GM12872 (cell line): ENCODE results near the gene RTL3.

ENCODE experiments used
- TF ChIP-seq, protein P1 (sequence below): IDR thresholded peaks from 3 replicates; pipeline ENCODE4 v1.5.1; 2011; ENCODE audit warnings: low read depth, mild to moderate bottlenecking, low read length, moderate library complexity; ENCODE audit not compliant: insufficient read depth

The RTL3 gene

DNA sequence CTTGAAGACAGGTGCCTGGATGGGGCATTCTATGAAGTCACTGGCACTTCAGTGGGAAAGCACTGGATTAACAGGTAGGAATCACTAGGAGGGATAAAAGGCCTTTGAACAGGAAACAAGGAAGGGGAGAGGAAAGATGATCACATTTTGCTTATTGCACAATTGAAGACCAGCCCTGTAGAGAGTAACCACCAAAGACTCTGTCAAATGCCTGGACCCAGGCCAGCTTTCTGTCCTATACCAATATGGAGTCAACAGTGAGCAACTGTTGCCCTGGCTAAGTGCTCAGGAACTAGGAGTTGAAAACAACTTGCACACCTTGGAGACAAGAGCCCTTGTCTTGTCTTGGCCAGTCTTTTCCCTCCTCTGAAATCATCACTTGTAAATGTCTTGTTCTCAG, 14.1 kb upstream of the RTL3 start:
- TF ChIP-seq, protein P1, sequence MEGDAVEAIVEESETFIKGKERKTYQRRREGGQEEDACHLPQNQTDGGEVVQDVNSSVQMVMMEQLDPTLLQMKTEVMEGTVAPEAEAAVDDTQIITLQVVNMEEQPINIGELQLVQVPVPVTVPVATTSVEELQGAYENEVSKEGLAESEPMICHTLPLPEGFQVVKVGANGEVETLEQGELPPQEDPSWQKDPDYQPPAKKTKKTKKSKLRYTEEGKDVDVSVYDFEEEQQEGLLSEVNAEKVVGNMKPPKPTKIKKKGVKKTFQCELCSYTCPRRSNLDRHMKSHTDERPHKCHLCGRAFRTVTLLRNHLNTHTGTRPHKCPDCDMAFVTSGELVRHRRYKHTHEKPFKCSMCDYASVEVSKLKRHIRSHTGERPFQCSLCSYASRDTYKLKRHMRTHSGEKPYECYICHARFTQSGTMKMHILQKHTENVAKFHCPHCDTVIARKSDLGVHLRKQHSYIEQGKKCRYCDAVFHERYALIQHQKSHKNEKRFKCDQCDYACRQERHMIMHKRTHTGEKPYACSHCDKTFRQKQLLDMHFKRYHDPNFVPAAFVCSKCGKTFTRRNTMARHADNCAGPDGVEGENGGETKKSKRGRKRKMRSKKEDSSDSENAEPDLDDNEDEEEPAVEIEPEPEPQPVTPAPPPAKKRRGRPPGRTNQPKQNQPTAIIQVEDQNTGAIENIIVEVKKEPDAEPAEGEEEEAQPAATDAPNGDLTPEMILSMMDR, result no peak

DNA sequence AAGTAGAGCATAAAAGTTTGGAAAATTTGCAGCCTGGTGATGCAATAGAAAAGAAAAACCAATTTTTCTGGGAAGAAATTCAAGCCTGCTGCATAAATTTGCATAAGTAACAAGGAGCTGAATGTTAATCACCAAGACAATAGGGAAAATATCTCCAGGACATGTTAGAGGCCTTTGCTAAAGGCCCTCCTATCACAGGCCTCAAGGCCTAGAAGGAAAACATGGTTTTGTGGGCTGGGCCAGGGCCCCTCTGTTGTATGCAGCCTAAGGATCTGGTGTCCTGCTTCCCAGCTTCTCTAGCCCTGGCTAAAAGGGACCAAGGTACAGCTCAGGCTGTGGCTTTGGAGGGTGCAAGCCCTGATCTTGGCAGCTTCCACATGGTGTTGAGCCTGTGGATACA, 6.2 kb upstream of the RTL3 start:
- TF ChIP-seq, protein P1, result no peak

DNA sequence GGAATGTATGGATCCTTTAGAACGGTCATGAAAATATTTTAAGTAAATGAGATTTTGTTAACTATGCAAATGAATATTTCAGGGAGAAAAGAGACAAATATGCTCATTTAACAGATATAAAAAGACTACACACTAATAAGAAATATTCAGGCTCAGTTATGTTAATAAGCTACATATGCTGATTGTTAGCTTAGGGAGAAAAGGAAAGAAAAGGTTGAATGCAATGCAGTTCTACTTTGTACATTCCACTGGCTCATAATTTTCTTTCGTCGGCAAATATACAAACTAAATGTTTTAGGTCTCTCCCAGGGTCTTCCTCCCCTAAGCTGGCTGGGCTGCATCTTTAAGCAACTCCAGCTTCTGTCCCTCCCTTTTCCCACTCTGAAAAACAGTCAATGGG, 2.7 kb upstream of the RTL3 start:
- TF ChIP-seq, protein P1, result no peak

DNA sequence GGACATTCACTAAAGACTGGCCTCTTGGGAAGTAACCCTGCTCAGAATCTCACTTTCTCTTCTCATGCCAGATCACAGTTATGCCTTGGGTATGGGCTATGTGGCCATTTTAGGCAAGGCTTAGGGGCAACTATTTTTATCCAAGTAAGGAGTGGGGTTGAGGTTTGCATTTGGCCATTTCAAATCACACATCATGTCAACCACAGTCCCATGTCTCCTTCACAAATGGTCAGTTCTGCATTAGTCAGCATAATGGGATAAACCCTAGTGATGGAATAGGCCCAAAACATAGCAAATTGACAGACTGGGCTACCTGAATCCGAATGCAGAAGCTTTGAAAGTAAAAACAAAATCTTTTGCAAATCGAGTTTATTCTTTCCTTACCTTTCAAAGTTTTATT, 827 bp upstream of the RTL3 start:
- TF ChIP-seq, protein P1, result no peak

DNA sequence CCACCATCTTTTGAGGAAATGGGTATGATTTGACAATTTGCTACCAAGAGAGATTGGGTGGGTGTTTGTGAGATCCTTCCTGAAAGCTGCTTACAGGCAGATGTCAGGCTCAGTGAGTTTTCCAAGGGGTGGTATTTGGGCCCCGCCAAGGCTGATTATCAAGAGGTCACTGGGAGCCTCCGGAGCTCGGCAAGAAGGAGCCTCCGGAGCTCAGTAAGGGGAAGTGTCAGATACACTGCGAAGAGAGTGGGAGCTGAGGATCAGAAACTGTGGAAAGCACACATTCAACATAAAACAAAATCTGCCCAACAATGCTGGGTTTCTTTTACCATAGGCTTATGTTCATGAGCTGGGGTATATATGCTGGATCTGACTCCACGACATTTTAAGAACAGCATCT, 714 bp downstream of the RTL3 start:
- TF ChIP-seq, protein P1, result no peak

DNA sequence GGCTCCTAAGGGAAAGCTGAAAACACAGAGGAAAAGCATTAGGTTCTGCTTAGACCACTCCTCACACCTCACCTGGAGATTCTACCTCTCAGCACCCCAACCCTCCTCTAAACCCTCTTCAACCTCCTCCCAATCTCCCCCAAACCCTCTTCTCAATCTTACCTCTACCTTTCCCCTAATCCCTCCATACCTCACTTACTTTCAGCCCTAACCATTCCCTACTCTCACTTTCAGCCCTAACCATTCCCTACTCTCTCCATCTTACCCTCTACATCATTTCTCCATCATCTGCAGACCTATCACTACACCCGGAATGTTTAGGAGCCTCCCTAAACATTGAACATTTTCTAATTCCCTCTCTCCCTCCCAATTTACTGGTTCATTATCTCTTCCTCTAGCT, 3.5 kb downstream of the RTL3 start:
- TF ChIP-seq, protein P1, result no peak

DNA sequence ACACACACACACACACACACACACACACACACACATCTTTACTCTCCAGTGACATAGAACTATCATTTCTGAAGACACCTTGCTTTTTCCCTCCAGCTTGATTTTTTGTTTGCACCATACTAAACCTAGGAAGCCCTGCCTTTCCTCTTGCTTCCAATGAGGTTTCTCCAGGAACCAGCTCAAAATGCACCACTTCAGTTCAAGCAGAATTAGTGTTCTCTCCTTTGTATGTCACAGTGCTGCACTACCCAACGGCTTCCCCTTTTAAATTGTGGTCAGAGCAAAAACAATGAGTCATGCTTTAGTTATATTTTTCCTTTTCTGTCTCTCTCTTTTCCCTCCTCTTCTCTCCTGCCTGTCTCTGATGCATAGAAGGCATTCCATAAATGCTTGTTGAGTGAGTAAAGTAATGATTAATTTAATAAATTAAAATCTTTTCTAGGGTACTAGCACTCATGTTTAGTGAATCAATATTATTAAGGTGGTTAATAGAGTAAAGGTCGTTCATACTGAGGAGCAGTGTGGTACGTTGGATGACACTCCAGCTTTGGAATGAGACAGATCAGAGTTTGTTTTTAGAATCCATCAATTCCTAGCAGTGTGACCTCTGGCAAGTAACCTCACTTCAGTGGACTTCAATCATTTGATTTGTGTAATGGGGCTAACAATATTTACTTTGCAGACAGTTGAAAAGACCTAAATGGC, 5.9 kb downstream of the RTL3 start:
- TF ChIP-seq, protein P1, result no peak
